ENCODE results near the gene POLR2E.

Gene POLR2E

GRCh38 chr19:1063030-1063908 lies 31.9 kb downstream of the POLR2E start:
- peak; percentile 45 to 66 (median 65) for DNase-seq

DNA sequence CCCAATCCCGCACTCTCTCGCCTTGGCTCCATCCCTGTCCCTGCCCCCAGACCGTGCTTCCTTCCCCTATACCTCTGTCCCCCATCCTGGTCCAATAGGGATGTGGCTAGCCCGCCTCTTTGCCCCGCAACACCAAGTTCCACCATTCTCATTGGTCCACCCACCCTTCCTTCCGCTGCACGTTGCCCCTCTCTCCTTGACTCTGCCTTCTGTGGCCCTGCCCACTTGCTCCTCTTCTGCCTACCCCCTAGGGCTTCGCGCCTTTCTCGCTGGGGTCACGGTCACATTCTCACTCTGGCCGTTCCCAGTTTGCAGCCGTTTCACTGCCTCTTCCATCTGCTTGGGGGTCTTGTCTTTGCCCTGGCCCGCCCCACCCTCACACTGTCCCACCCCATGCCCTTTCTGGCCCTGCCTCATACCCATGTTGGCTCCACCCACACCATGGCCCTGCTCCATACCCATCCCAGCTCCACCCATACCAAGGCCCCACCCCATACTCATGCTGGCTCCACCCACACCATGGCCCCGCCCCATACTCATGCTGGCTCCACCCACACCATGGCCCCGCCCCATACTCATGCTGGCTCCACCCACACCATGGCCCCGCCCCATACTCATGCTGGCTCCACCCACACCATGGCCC lies 32.7 kb downstream of the POLR2E start:
- no peak for DNase-seq

GRCh38 chr19:1061987-1062386 lies 33.2 kb downstream of the POLR2E start:
- DNase-seq = no peak

GRCh38 chr19:1060689-1061088 lies 34.5 kb downstream of the POLR2E start:
- DNase-seq = no peak

DNA sequence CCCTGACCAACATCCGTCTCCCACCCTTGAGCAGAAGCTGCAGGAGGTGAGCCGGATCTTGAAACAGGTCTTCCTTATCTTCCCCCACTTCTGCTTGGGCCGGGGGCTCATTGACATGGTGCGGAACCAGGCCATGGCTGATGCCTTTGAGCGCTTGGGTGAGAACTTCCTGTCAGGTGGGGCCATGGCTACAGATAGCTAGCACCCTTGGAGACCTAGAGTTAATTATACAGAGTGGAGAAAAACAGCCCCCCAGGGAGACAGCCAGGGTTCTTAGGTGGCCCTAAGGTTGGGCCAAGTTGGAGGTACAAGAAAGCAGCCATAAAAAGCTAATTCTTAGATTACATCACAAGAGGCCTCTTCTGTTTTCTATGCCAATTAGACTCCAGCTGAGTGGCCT lies 37.1 kb downstream of the POLR2E start:
- DNase-seq = no peak

DNA sequence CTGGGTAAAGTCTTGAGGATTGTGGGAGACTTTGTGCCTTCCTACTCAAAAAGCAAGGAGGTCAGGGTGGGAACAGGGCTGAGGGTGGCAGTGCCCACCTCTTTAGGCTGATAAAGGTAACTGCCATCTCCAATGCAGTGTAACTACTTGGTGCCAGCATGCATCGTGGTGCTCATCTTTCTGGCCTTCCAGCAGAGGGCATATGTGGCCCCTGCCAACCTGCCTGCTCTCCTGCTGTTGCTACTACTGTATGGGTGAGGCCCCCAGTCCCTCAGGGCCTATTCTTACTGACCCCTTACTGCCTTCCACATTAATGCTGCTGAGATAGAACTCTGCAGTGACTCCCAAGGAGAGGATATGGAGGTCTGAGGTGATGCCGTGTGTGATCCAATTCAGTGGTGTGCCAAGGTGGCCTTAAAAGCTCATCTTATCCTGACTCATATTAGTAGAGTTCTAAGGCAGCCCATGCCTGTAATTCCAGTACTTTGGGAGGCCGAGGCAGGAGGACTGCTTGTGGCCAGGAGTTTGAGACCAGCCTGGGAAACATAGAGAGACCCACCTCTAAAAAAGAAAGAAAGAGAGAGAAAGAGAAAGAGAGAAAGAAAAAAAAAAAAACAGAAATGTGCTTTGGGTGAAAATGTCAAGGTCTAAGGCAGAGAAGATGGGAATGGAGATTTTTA lies 37.9 kb downstream of the POLR2E start:
- DNase-seq = peak in 1 of 5 donors; percentile 67

- no peak for DNase-seq
Observed at GRCh38 chr19:1055886-1056620, 39.1 kb downstream of the POLR2E start.

DNA sequence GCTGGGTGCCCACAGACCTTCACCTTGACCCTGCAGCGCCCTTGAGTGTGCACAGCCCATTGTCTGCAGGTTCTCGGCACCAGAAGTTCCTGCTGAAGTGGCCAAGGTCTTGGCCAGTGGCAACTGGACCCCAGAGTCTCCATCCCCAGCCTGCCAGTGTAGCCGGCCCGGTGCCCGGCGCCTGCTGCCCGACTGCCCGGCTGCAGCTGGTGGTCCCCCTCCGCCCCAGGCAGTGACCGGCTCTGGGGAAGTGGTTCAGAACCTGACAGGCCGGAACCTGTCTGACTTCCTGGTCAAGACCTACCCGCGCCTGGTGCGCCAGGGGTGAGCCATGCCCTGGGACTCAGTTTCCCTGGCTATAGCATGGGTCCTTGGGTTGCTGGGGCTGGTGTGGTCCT lies 40.1 kb downstream of the POLR2E start:
- DNase-seq = no peak

DNA sequence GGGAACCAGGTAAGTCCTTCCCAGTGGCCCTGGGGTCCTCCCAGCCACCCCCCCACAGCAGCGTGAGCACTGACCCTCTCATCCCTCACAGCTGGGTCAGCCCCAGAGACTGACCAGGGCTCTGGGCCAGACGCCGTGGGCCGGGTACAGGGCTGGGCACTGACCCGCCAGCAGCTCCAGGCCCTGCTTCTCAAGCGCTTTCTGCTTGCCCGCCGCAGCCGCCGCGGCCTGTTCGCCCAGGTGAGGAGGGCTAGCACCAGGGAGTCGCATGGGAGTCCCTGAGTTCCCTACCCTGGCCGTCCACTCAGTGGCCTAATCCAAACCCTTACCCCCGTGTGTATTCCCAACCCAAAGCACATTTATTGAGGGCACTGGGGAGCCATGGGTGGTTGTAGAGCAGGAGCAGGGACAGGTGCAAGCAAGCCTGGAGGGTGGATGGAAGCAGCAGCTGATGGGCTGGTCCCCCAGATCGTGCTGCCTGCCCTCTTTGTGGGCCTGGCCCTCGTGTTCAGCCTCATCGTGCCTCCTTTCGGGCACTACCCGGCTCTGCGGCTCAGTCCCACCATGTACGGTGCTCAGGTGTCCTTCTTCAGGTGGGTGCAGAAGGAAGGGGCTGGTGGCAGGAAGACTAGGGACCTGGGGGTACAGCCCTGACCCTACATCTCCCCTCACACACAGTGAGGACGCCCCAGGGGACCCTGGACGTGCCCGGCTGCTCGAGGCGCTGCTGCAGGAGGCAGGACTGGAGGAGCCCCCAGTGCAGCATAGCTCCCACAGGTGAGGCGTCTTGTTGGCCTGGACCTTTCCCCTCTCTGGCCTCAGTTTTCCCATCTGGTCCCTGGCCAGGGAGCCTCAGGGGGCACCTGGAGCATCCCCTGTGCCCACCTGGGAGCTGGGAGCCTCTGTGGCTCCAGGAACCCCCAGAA lies 40.8 kb downstream of the POLR2E start:
- DNase-seq = no peak

DNA sequence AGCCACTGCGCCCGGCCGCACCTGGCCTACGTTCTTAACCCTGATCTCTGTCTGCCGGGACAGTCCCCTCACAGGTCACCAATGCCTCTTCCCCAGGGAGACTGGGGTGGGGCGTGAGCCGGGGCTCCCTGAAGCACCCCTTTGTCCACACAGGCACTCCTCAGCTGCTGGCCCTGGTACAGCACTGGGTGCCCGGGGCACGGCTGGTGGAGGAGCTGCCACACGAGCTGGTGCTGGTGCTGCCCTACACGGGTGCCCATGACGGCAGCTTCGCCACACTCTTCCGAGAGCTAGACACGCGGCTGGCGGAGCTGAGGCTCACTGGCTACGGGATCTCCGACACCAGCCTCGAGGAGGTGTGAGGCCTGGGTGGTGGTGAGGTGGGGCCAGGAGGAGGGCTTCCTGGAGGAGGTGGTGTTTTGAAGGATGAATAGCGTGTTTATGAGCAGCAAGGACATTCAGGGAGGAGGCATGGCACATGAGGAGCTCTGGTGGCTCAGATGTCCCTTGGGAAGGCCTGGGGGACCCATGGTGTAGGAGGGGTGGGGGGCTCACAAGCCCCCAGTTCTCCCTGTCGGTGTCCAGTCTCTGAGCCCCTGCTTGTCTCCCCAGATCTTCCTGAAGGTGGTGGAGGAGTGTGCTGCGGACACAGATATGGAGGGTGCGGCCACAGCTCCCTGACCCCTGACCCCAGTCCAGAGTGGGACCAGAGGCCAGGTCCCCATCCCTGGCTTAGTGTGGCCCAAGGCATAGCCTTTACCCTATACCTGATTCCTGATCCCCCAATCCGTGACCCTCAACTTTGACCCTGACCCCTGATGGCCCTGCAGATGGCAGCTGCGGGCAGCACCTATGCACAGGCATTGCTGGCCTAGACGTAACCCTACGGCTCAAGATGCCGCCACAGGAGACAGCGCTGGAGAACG lies 41.7 kb downstream of the POLR2E start:
- DNase-seq = no peak

GRCh38 chr19:1052349-1052975 lies 42.7 kb downstream of the POLR2E start:
- DNase-seq = no peak

DNA sequence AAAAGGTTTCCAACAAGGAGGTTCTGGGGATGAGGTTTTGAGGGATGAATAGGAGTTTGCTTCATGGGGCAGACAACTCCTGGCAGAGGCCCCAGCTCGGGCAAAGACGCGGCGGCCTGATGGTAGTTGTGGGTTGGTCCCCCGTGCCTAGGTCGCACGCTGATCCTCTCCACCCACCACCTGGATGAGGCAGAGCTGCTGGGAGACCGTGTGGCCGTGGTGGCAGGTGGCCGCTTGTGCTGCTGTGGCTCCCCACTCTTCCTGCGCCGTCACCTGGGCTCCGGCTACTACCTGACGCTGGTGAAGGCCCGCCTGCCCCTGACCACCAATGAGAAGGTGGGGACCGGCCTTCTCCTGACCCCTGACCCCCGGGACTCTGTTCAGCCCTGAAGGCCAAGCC lies 43.4 kb downstream of the POLR2E start:
- no peak for DNase-seq

GRCh38 chr19:1050989-1051788 lies 44.0 kb downstream of the POLR2E start:
- DNase-seq = no peak

DNA sequence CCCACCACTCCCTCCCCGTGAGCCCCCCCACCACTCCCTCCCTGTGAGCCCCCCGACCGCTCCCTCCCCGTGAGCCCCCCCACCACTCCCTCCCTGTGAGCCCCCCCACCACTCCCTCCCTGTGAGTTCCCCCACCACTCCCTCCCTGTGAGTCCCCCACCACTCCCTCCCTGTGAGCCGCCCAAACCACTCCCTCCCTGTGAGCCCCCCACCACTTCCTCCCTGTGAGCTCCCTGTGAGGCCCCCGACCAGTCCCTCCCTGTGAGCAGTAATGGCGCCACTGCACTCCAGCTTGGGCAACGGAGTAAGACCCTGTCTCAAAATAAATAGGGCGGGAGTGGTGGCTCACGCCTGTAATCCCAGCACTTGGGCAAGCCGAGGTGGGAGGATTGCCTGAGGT lies 45.4 kb downstream of the POLR2E start:
- DNase-seq = no peak

DNA sequence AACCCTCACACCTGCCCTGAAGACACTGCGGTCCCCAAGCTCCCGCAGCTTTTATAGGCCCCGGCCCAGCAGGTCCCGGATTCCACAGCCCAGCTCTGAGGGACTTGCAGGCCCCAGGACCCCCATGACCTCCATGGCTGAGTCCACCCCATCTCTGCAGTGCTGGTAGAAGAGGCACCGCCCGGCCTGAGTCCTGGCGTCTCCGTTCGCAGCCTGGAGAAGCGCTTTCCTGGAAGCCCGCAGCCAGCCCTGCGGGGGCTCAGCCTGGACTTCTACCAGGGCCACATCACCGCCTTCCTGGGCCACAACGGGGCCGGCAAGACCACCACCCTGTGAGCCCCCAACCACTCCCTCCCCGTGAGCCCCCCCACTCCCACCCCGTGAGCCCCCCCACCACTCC lies 46.1 kb downstream of the POLR2E start:
- DNase-seq = no peak

DNA sequence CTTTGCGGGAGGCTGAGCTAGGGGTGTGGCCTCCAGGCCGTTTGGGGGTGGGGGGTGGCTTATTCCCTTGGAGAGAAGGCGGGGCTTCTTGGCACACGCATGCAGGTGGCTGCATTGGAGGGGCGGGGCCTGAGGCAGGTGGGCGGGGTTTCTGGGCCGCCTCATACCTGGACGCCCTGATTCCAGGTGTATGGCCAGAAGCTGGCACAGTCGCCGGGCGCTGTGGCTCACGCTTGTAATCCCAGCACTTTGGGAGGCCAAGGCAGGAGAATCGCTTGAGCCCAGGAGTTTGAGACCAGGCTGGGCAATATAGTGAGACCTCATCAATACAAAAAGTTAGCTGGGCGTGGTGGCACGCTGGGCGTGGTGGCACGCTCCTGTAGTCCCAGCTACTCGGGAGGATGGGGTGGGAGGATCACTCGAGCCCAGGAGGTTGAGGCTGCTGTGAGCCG lies 47.5 kb downstream of the POLR2E start:
- DNase-seq = no peak

- DNase-seq = no peak
Observed at GRCh38 chr19:1046836-1047695, 48.1 kb downstream of the POLR2E start.

- DNase-seq = no peak
Observed at GRCh38 chr19:1046117-1046626, 49.0 kb downstream of the POLR2E start.

All from T-helper 1 cell (primary cell).